Measurements from ENCODE around the gene PPAN. TPM values are rescaled to one million over a fixed set of nuclear protein-coding genes. Genes with fewer than 3 reads are reported as not detected.

PPAN gene
- total and polyA plus RNA-seq, 4 donors, result 15.0 to 61.4 (median 47.5) TPM

DNA sequence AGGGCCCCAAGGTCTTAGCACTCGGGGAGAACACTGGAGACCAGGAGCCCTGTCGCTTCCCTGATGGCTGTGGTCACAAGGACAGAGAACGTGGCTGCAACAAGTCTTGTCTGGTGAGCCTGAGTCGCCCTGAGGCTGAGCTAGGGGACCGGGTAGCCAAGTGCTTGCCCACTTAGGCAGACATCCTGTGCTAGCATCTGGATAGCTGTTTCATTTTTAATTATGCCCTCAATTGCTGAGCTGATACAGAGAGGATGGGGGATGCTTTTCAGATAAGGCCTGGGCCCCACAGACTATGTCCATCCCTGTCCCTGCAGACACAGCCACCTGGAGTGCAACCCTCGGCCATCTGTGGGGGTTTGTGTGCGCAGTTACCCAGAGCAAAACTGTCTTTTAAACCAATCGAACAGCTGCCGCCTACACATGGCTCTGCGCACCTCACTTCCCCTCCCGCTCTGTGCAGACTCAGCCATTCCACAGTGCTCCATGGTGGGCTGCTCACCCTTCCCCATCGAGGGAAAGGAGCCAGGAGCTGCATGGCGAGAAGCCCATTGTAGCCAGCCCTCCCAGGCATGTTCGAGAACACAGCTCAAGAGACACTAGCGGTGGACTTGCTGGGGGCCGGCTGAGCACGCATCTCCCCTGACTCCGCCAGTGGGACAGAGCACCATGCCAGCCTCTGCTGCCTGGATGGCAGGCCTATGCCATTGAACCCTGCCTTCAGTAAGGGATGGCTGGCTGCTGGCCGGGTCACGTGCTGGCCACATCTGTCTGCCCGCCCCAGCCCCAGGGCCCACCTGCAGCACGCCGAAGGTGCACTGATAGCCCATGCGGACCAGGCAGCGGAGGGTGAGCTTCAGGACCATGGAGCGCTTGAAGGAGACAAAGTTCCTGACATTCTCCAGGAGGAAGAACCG is 33.0 kb downstream of the PPAN start:
- Histone ChIP-seq H3K27me3 (ENCODE audit: control insufficient read depth in 3 of 3, insufficient read depth in 3 of 3, low read length in 2 of 3) (no peaks in the 10 kb centered on the region), H3K9ac (ENCODE audit: insufficient read depth in 1 of 2, low read length in 2 of 2) (no peak overlapping the region), H3K36me3 (ENCODE audit: control insufficient read depth in 4 of 4, insufficient read depth in 4 of 4, low read length in 4 of 4) (peaks cover 33 to 77% (median 62%) of the 10 kb centered on the region in 4 donors), H3K4me1 (ENCODE audit: control insufficient read depth in 5 of 5, insufficient read depth in 5 of 5, low read length in 5 of 5) (no peaks in the 10 kb centered on the region), H3K4me3 (no peak overlapping the region), H3K9me3 (ENCODE audit: control insufficient read depth in 4 of 4, insufficient read depth in 3 of 4, low read length in 3 of 4) (no peaks in the 10 kb centered on the region), H3K27ac (ENCODE audit: low read depth in 1 of 2, low read length in 1 of 2) (no peak overlapping the region)
- 96% methylated on average over 27 of the region's 27 CpGs for WGBS, 2 donors
- ATAC-seq (ENCODE audit: insufficient read depth, low FRiP score) (no peak), DNase-seq (no peak)
- TF ChIP-seq, protein P1, sequence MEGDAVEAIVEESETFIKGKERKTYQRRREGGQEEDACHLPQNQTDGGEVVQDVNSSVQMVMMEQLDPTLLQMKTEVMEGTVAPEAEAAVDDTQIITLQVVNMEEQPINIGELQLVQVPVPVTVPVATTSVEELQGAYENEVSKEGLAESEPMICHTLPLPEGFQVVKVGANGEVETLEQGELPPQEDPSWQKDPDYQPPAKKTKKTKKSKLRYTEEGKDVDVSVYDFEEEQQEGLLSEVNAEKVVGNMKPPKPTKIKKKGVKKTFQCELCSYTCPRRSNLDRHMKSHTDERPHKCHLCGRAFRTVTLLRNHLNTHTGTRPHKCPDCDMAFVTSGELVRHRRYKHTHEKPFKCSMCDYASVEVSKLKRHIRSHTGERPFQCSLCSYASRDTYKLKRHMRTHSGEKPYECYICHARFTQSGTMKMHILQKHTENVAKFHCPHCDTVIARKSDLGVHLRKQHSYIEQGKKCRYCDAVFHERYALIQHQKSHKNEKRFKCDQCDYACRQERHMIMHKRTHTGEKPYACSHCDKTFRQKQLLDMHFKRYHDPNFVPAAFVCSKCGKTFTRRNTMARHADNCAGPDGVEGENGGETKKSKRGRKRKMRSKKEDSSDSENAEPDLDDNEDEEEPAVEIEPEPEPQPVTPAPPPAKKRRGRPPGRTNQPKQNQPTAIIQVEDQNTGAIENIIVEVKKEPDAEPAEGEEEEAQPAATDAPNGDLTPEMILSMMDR (IDR thresholded peaks at IDR 0.05; ENCODE audit: control extremely low read depth, extremely low read depth), result no peak

DNA sequence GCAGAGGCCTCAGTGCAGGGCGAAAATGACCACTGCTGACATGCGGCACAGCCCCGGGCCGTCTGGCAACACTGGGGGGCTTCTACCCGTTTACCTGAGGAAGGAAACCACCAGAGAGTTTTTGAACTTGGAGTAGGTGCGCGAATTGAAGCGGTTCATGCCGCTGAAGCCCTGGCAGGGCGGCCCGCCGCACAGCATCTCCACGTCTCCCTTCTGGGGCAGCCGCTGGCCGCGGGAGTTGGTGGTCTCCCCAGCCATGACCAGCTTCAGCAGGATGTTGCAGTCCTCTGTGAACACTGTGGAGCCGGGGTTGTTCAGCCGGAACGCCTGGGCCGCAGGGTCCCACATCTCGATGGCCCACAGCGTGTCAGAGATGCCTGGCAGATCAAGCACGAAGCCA is 33.8 kb downstream of the PPAN start:
- Histone ChIP-seq H3K9me3 (ENCODE audit: control insufficient read depth in 4 of 4, insufficient read depth in 3 of 4, low read length in 3 of 4) (no peaks in the 10 kb centered on the region), H3K4me3 (no peak overlapping the region), H3K36me3 (ENCODE audit: control insufficient read depth in 4 of 4, insufficient read depth in 4 of 4, low read length in 4 of 4) (peaks cover 38 to 80% (median 66%) of the 10 kb centered on the region in 4 donors), H3K4me1 (ENCODE audit: control insufficient read depth in 5 of 5, insufficient read depth in 5 of 5, low read length in 5 of 5) (no peaks in the 10 kb centered on the region), H3K27me3 (ENCODE audit: control insufficient read depth in 3 of 3, insufficient read depth in 3 of 3, low read length in 2 of 3) (no peaks in the 10 kb centered on the region), H3K9ac (ENCODE audit: insufficient read depth in 1 of 2, low read length in 2 of 2) (no peak overlapping the region), H3K27ac (ENCODE audit: low read depth in 1 of 2, low read length in 1 of 2) (no peak overlapping the region)
- DNase-seq (no peak), ATAC-seq (ENCODE audit: insufficient read depth, low FRiP score) (no peak)
- TF ChIP-seq, protein P1 (IDR thresholded peaks at IDR 0.05; ENCODE audit: control extremely low read depth, extremely low read depth), result no peak
- 97% methylated on average over 23 of the region's 23 CpGs for WGBS, 2 donors

- Histone ChIP-seq H3K27me3 (ENCODE audit: control insufficient read depth in 3 of 3, insufficient read depth in 3 of 3, low read length in 2 of 3) (no peaks in the 10 kb centered on the region), H3K9ac (ENCODE audit: insufficient read depth in 1 of 2, low read length in 2 of 2) (no peak overlapping the region), H3K9me3 (ENCODE audit: control insufficient read depth in 4 of 4, insufficient read depth in 3 of 4, low read length in 3 of 4) (no peaks in the 10 kb centered on the region), H3K27ac (ENCODE audit: low read depth in 1 of 2, low read length in 1 of 2) (no peak overlapping the region), H3K4me1 (ENCODE audit: control insufficient read depth in 5 of 5, insufficient read depth in 5 of 5, low read length in 5 of 5) (no peaks in the 10 kb centered on the region), H3K36me3 (ENCODE audit: control insufficient read depth in 4 of 4, insufficient read depth in 4 of 4, low read length in 4 of 4) (peaks cover 44 to 83% (median 70%) of the 10 kb centered on the region in 4 donors), H3K4me3 (no peak overlapping the region)
- TF ChIP-seq, protein P1 (IDR thresholded peaks at IDR 0.05; ENCODE audit: control extremely low read depth, extremely low read depth), result no peak
- ATAC-seq (ENCODE audit: insufficient read depth, low FRiP score) (no peak), DNase-seq (no peak)
- 92% methylated on average over 13 of the region's 13 CpGs for WGBS, 2 donors
Measured at GRCh38 chr19:10141479-10141878, 35.3 kb downstream of the PPAN start.

Measured in lung (tissue), 12 donors.